Spleen (tissue), 11 donors: ENCODE measurements around the gene DAPK2. TPM values are rescaled to one million over a fixed set of nuclear protein-coding genes. Genes with fewer than 3 reads are reported as not detected.
A peak's percentile ranks its signal among the peaks of the same experiment; 100 is the strongest.

Source experiments
- DNase-seq: peaks from one replicate; pipeline ENCODE4 v3.0.0-alpha.2; 2020
- H3K27ac ChIP-seq, 8 donors: fragments of 200-600 bp; sonication (generic) in 7 of 8; 1 replicate in 4 of 8; 2 replicates in 4 of 8; pipeline versions ENCODE4 v1.5.0 to v1.8.0; 2016 to 2021; ENCODE audit warnings: inconsistent platforms in 4 of 8, mild to moderate bottlenecking in 4 of 8, moderate library complexity in 1 of 8
- H3K27me3 ChIP-seq, 7 donors: fragments of 200-600 bp; sonication (generic) in 6 of 7; replicated peaks in 1 of 7; 1 replicate in 4 of 7; 2 replicates in 3 of 7; pipeline versions ENCODE4 v1.5.0 to v1.8.0; 2016 to 2021; ENCODE audit warnings: inconsistent platforms in 3 of 7, mild to moderate bottlenecking in 1 of 7
- H3K36me3 ChIP-seq, 6 donors: fragments of 200-600 bp; sonication (generic) in 5 of 6; 1 replicate in 4 of 6; 2 replicates in 2 of 6; pipeline versions ENCODE4 v1.5.0 to v1.8.0; 2016 to 2021; ENCODE audit warnings: inconsistent platforms in 2 of 6
- H3K4me1 ChIP-seq, 6 donors: fragments of 200-600 bp; sonication (generic) in 5 of 6; 1 replicate in 3 of 6; 2 replicates in 3 of 6; pipeline versions ENCODE4 v1.5.0 to v1.8.0; 2016 to 2021; ENCODE audit warnings: inconsistent platforms in 3 of 6
- H3K4me3 ChIP-seq, 8 donors: fragments of 200-600 bp; sonication (generic) in 7 of 8; 1 replicate in 4 of 8; 2 replicates in 4 of 8; pipeline versions ENCODE4 v1.5.0 to v1.8.0; 2016 to 2021; ENCODE audit warnings: inconsistent platforms in 4 of 8, mild to moderate bottlenecking in 4 of 8, moderate library complexity in 2 of 8
- H3K9me3 ChIP-seq, 8 donors: fragments of 200-600 bp; sonication (generic) in 7 of 8; 1 replicate in 4 of 8; 2 replicates in 4 of 8; pipeline versions ENCODE4 v1.5.0 to v1.8.0; 2016 to 2021; ENCODE audit warnings: inconsistent platforms in 4 of 8
- POLR2A ChIP-seq, 3 donors: fragments of 450-650 bp; IDR thresholded peaks; one replicate each; pipeline ENCODE4 v1.5.1; 2017; ENCODE audit warnings: antibody characterized with exemption in 3 of 3, mild to moderate bottlenecking in 1 of 3
- POLR2AphosphoS5 ChIP-seq, 3 donors: sonication (generic); formaldehyde crosslinking; IDR thresholded peaks; one replicate each; pipeline ENCODE4 v1.5.1; 2017; ENCODE audit warnings: antibody characterized with exemption in 3 of 3
- WGBS, 5 donors: extraction: QIAGEN DNeasy Blood & Tissue Kit in 3 of 5; methylation state at CpG; one replicate each; pipeline versions ENCODE4 v1.1.5 to v1.1.7; 2013 to 2018; 5-methylcytosine and 5-hydroxymethylcytosine counted together
- intact Hi-C: fragments of 100-400 bp; cut with DNase I; formaldehyde crosslinking; loops from one replicate; pipeline ENCODE4 v1.15.0; 2023; ENCODE audit warnings: low total_unique reads
- polyA plus RNA-seq, 3 donors: library from polyadenylated mRNA; stranded (reverse); fragments of 200-250 nt; gene quantifications; one replicate each; pipeline ENCODE4 v1.2.1, GENCODE V29; 2013
- total RNA-seq, 7 donors: library from RNA; depleted of rRNA in 3 of 7; stranded (reverse); fragments of >200 nt in 3 of 7; fragmentation: NEBNext Ultra II Directional in 4 of 7; extraction: Animal tissue kit (Norgen Biotek cat#: 25700) in 4 of 7; gene quantifications; one replicate each; pipeline versions ENCODE4 v1.1.0 to v1.2.1, GENCODE V29; 2016 to 2021
- TF ChIP-seq, protein P1 (sequence below), 11 experiments: fragments of 200-600 bp in 7 of 11; fragments of 450-650 bp in 4 of 11; sonication (generic) in 4 of 11; IDR thresholded peaks in 8 of 11; conservative IDR thresholded peaks in 3 of 11; 1 replicate in 7 of 11; 2 replicates in 4 of 11; pipeline versions ENCODE4 v1.4.0 to v1.8.0; 2016 to 2021; ENCODE audit warnings: antibody characterized with exemption in 11 of 11, inconsistent platforms in 4 of 11, mild to moderate bottlenecking in 1 of 11
- donor health status: healthy with polysubstance abuse.
- donor health status: DM: no; HTN: no; CAD: no; lungs with moderate emphysema.
- donor health status: DM: no; HTN: no; CAD: no.
- donor health status: Bipolar disorder and iron deficiency.
- donor health status: healthy.
- donor health status: DM: no; HTN: no; CAD: no.
- donor health status: DM: yes; HTN: yes; CAD: no.

Gene DAPK2
- total and polyA plus RNA-seq, 10 donors, result 4.9 to 38.3 (median 15.5) TPM

DNA sequence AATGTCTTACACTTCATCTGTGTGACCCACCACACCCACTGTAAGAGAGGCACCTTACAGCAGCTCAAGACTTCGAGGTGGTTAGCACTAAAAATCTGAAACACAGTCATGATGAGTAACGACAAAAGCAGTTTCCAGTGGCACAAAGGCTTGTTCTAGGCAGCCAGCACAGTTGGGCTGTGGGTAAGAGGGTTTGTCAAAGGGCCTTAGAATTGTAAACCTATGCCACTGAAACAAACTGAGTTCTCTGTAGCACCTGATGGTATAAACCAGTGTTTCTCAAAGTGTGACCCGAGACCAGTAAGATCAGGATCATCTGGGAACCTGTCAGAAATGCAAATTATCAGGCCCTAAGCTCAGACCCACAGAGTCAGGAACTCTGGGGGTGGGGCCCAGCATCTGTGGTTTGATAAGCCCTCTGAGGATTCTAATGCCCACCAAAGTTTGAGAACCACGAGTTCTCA is 36.5 kb downstream of the DAPK2 start:
- H3K9me3 ChIP-seq, result no peaks in the 10 kb centered on the region
- H3K4me1 ChIP-seq, result peaks cover 17 to 85% (median 59%) of the 10 kb centered on the region in 6 donors

DNA sequence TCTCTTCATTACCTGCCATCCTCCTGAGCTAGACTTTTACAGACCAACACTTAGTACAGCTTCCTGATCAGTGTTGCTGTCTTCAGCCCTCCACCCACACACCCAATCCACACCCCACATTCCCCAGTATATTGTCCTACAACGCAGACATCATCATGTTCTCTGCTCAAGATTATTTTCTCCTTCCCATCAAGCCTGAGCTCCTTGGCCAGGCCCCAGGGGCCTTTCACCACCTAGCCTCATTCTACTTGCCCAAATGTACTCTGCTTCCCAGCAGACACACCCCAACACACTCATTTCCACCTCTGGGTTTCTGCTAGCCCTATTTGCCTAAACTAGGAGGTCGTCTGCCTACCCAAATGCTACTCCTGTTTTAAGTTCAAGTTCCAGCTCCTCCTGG is 37.0 kb downstream of the DAPK2 start:
- no peaks in the 10 kb centered on the region for H3K9me3 ChIP-seq
- DNase-seq, result no peak
- 64 to 85% (median 69%) methylated on average over 2 of the region's 2 CpGs for WGBS, 5 donors
- TF ChIP-seq POLR2AphosphoS5 (IDR thresholded peaks at IDR 0.05) (no peak), POLR2A (IDR thresholded peaks at IDR 0.05) (no peak)
- TF ChIP-seq, protein P1, sequence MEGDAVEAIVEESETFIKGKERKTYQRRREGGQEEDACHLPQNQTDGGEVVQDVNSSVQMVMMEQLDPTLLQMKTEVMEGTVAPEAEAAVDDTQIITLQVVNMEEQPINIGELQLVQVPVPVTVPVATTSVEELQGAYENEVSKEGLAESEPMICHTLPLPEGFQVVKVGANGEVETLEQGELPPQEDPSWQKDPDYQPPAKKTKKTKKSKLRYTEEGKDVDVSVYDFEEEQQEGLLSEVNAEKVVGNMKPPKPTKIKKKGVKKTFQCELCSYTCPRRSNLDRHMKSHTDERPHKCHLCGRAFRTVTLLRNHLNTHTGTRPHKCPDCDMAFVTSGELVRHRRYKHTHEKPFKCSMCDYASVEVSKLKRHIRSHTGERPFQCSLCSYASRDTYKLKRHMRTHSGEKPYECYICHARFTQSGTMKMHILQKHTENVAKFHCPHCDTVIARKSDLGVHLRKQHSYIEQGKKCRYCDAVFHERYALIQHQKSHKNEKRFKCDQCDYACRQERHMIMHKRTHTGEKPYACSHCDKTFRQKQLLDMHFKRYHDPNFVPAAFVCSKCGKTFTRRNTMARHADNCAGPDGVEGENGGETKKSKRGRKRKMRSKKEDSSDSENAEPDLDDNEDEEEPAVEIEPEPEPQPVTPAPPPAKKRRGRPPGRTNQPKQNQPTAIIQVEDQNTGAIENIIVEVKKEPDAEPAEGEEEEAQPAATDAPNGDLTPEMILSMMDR (IDR thresholded peaks at IDR 0.05 in 8 of 11, conservative IDR thresholded peaks at IDR 0.05 in 3 of 11), result no peak
- peak overlapping the region in 7 of 8 donors; percentile 34 to 84 (median 63) for H3K27ac ChIP-seq
- intact Hi-C loops, result no loop called here
- no peak overlapping the region for H3K4me3 ChIP-seq
- no peaks in the 10 kb centered on the region for H3K36me3 ChIP-seq
- H3K27me3 ChIP-seq, result no peaks in the 10 kb centered on the region
- H3K4me1 ChIP-seq, result peaks cover 17 to 85% (median 59%) of the 10 kb centered on the region in 6 donors

More for the DNA sequence above, 36.5 kb downstream of the DAPK2 start:
- Histone ChIP-seq H3K27ac (peak overlapping the region; percentile 8 to 84 (median 60)), H3K36me3 (no peaks in the 10 kb centered on the region), H3K27me3 (no peaks in the 10 kb centered on the region), H3K4me3 (no peak overlapping the region)
- intact Hi-C loops, result no loop called here
- WGBS, 5 donors, result 59 to 70% (median 60%) methylated on average over 4 of the region's 4 CpGs
- TF ChIP-seq, protein P1 (IDR thresholded peaks at IDR 0.05 in 8 of 11, conservative IDR thresholded peaks at IDR 0.05 in 3 of 11), result no peak
- TF ChIP-seq POLR2A (IDR thresholded peaks at IDR 0.05) (no peak), POLR2AphosphoS5 (IDR thresholded peaks at IDR 0.05) (no peak)
- no peak for DNase-seq

DNA sequence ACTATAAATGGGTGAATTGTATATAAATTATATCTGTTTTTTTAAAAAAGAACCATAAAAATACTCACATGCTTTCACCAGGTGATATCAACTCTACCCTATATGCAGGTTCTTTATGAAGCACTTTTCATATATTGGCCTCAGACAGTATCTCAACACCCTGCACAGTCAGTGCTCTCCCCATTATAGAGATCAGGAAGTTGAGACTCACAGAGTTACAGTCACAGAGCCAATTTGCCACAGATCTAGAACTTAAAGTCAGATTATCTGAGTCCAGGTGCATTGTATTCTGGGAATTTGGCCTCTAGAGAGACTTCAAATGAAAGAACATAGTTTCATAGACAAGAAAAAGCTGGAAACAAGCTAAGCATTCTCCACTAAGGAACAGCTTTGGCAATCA is 38.1 kb downstream of the DAPK2 start:
- Histone ChIP-seq H3K27me3 (no peaks in the 10 kb centered on the region), H3K4me3 (no peak overlapping the region), H3K27ac (peak overlapping the region in 1 of 8 donors; percentile 70), H3K9me3 (no peaks in the 10 kb centered on the region), H3K4me1 (peaks cover 17 to 85% (median 58%) of the 10 kb centered on the region in 6 donors), H3K36me3 (no peaks in the 10 kb centered on the region)
- no peak for DNase-seq
- TF ChIP-seq, protein P1 (IDR thresholded peaks at IDR 0.05 in 8 of 11, conservative IDR thresholded peaks at IDR 0.05 in 3 of 11), result no peak
- TF ChIP-seq POLR2A (IDR thresholded peaks at IDR 0.05) (no peak), POLR2AphosphoS5 (IDR thresholded peaks at IDR 0.05) (no peak)
- intact Hi-C loops, result no loop called here

DNA sequence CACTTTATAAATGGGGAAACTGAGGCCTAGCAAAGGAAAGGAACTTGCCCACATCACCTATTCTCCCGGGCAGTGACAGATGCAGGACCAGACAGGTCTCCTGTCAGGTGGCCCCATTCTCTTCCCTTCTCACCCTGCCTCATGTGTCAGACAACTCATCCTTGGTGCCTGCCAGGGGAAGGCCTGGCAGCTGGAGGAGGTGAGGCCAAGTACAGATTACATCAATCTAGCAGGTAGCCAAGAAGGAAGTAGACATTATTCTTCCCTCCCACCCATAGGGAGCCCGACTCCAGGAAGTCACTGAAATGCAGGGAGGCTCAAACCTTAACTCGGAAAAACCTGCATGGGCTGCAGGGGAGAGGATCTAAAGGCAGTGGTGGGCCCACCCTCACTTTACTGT is 39.6 kb downstream of the DAPK2 start:
- H3K4me1 ChIP-seq, result peaks cover 11 to 78% (median 44%) of the 10 kb centered on the region in 6 donors
- 65 to 87% (median 78%) methylated on average over 3 of the region's 3 CpGs for WGBS, 5 donors
- no peaks in the 10 kb centered on the region for H3K9me3 ChIP-seq
- no peaks in the 10 kb centered on the region for H3K36me3 ChIP-seq
- intact Hi-C loops, result no loop called here
- H3K4me3 ChIP-seq, result no peak overlapping the region
- no peak for TF ChIP-seq POLR2AphosphoS5 (IDR thresholded peaks at IDR 0.05)
- TF ChIP-seq POLR2A (IDR thresholded peaks at IDR 0.05), result no peak
- TF ChIP-seq, protein P1 (IDR thresholded peaks at IDR 0.05 in 8 of 11, conservative IDR thresholded peaks at IDR 0.05 in 3 of 11), result no peak
- H3K27ac ChIP-seq, result no peak overlapping the region
- no peak for DNase-seq
- no peaks in the 10 kb centered on the region for H3K27me3 ChIP-seq
